Stimulated activated CD4-positive, alpha-beta T cell treated with anti-CD3 and anti-CD28 coated beads, TNF-alpha, amount 100 ng/mL, for 1 hour (primary cell): Measurements from ENCODE around the gene SEM1.
"Not testable (repeated sequence)": the region's sequence is repeated elsewhere in the genome, so short reads cannot be mapped to it uniquely, and the experiment has no call there.

Experiments
- DNase-seq, 3 donors: peaks; one replicate each; pipeline ENCODE4 v3.0.0-alpha.2; 2020; ENCODE audit warnings: low read depth in 3 of 3, low spot score in 1 of 3

Gene SEM1

GRCh38 chr7:96663871-96664445 lies 45.7 kb downstream of the SEM1 start:
- DNase-seq = no peak

GRCh38 chr7:96663457-96663856 lies 46.2 kb downstream of the SEM1 start:
- DNase-seq = no peak

GRCh38 chr7:96662151-96662550 lies 47.5 kb downstream of the SEM1 start:
- DNase-seq = not testable (repeated sequence)

GRCh38 chr7:96658022-96658412 lies 51.6 kb downstream of the SEM1 start:
- DNase-seq = no peak

- no peak for DNase-seq
Measured at GRCh38 chr7:96657347-96658021, 52.2 kb downstream of the SEM1 start.

GRCh38 chr7:96655956-96656355 lies 53.7 kb downstream of the SEM1 start:
- no peak for DNase-seq

- no peak for DNase-seq
Measured at GRCh38 chr7:96654630-96655188, 54.9 kb downstream of the SEM1 start.

GRCh38 chr7:96649981-96650380 lies 59.7 kb downstream of the SEM1 start:
- no peak for DNase-seq

GRCh38 chr7:96648784-96649183 lies 60.9 kb downstream of the SEM1 start:
- DNase-seq = no peak

GRCh38 chr7:96647733-96648132 lies 61.9 kb downstream of the SEM1 start:
- DNase-seq = no peak

GRCh38 chr7:96645084-96645483 lies 64.6 kb downstream of the SEM1 start:
- DNase-seq = no peak

GRCh38 chr7:96643436-96643835 lies 66.2 kb downstream of the SEM1 start:
- DNase-seq = not testable (repeated sequence)

GRCh38 chr7:96640054-96640453 lies 69.6 kb downstream of the SEM1 start:
- DNase-seq = no peak
